GM19397 (cell line): ENCODE results near the gene CAMSAP1.
"Not testable (repeated sequence)": the region's sequence is repeated elsewhere in the genome, so short reads cannot be mapped to it uniquely, and the experiment has no call there.

Source experiments
- ATAC-seq: cut with Tn5 transposase; IDR thresholded peaks from one replicate; pipeline ENCODE4 v1.9.1; 2021; ENCODE audit warnings: mild to moderate bottlenecking, moderate library complexity; ENCODE audit not compliant: unreplicated experiment

CAMSAP1 gene

GRCh38 chr9:135901031-135901758 lies 6.2 kb downstream of the CAMSAP1 start:
- ATAC-seq = no peak

DNA sequence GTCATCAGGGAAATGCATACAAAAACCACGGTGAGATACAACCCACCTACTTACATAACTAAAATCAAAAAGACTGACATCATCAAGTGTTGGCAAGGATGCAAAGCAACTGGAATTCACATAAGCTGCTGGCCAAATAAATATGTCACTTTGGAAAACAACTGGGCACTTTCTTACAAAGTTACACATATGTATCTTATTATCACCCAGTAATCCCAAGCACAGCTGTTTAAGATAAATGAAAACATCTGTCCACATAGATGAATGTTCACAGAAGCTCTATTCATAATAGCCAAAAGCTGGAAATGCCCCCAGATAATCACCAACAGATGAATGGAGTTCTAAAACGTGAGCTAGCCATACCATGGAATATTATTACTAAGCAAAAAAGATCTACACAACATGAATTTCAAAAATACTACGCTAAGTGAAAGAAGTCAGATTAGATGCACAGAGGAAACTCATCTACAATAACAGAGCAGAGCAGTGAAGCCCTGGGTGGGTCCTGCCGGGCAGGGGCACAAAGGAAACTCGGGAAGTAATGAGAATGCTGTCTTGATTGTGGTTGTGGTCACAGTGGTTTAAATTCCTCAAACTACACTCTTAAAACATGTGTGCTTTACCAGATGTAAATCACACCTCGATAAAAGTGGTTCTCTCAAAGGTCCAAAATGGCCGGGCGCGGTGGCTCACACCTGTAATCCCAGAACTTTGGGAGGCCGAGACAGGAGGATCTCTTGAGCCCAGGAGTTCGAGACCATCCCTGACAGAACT lies 8.5 kb downstream of the CAMSAP1 start:
- ATAC-seq = no peak

DNA sequence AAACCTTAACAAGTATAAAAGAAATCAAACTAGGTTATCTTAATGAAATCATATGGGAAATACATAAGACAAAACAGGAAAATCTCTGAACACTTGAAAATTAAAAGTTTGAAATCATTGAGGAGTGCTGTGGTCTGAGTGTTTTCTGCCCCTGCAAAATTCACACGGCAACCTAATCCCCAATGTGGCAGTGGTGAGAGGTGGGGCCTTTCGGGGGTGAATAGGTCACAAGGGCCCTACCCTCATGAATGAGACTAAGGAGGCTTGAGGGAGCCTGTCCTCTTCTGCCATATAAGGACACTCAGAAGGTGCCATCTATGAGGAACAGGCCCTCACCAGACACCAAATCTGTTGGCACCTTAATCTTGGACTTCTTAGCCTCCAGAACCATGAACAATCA lies 10.7 kb downstream of the CAMSAP1 start:
- no peak for ATAC-seq

DNA sequence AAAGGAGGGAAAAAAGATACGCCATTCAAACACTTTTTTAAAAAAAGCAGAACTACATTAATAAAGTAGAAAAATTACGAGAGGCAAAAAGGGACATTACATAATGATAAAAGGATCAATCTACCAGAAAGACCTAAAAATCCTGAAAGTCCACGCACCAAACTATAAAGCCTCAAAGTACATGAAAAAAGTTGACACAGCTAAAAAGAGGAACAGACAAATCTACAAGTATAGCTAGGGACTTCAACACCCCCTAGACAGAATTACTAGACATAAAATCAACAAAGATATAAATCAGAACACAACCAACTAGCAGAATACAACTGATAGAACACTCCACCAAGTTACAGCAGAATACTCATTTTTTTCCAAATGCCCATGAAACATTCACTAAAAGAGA lies 11.1 kb downstream of the CAMSAP1 start:
- ATAC-seq = no peak

- no peak for ATAC-seq
Measured at GRCh38 chr9:135895202-135895848, 12.0 kb downstream of the CAMSAP1 start.

DNA sequence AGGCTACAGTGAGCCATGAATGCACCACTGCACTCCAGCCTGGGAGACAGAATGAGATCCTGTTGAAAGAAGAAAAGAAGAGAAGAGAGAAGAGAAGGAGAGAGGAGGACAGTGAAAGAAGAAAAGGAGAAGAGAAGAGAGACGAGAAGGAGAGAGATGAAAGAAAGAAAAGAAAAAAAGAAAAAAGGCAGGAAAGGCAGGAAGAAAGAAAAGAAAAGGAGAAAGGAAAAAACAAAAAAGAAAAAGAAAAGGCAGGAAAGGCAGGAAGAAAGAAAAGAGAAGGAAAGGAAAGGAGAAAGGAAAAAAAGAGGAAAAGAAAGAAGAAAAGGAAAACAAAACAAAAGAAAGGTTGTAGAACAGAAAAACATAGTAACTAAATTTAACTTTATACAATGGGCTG lies 14.2 kb downstream of the CAMSAP1 start:
- no peak for ATAC-seq

GRCh38 chr9:135892327-135892726 lies 15.0 kb downstream of the CAMSAP1 start:
- ATAC-seq = not testable (repeated sequence)

- ATAC-seq = no peak
Measured at GRCh38 chr9:135891027-135891631, 16.2 kb downstream of the CAMSAP1 start.

DNA sequence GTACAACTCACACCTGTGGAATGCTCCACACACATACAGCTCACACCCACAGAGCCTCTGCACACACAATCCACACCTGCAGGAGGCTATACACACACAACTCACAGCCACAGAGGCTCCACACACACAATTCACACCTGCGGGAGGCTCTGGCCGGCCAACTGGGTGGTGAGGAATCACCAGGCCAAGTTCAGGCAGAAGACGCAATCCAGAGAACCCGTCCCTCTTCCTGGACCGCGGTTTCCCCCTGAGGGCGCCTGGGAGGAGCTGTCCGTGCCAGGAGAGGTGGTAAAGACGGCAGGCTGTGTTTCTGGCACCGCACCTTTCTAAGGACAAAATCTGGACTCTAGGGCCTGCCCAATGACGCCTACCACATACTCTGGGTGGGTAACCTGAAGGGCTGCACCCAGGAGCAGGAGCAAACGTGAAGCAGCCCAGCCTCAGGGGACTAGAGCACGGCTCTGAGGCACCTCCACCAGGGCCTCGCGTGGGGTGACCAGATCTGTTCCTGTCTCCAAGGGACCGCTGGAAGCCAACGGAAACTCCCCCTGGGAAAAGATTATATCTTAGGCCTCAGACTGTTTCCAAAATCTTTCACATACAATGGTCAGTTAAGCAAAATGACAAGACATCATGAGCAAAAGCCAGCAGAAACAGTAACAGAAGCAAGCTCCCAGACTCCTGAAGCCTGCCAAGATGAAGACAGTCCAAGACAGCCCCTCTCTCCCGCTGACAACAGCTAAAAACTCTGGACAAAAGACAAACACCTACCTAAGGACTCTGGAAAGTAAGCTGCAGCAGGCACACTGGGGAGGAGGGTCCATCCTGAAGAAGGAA lies 16.9 kb downstream of the CAMSAP1 start:
- ATAC-seq = no peak

DNA sequence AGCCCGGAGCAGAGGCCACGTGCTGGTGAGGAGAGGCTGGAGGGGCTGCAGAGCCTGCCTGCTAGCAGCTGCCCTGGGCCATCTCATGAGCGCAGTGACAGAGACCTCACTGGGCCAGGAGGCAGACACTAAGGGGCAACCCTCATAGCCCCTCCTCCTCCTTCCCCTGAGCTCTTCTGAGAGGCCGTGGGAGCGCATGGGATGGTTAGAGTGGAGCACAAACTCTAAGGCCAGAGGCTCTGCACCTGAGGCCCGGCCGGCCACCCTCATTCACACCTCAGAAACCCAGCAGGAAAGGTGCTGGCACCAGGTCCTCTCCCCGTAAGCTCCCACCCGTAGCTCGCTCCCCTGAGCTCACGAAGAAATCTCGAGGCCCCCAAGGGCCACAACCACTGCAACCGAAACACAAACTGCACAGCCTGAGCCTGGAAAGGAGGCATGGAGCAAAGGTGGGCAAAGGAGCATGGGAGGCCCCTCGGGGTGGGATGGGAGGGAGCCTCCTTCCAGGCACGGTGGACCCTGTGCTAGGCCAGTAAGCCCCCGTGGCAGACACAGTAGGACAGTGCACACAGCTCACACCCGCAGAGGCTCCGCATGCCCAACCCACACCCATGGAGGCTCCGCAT lies 17.7 kb downstream of the CAMSAP1 start:
- no peak for ATAC-seq

DNA sequence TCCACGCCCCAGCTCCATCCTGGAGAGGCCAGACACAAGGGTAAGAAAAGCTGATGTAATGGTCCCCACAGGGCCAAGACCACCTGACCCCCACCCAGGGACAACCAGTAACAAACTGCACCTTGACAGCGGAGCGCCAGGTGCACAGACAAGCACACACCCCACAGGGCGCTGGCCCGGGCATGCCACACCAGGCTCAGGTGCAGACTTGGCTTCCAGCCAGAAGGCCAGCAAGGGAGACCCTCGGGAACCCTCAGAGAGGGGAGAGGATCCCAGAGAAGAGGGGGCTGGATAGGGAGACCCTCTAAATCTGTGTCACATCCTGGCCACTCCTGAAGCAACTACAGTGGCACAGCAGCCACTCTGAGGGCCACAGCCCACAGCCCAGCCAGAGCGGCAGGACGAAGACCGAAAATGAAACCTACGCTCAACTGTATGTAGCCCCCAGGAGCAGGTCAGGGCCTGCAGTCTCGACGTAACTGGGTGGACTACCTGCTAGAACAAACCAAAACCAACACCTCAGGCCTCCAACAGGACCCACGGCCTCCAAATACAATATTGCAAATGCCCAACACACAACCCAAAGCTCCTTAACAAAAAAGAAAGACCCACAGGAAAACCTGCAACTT lies 18.5 kb downstream of the CAMSAP1 start:
- ATAC-seq = no peak

DNA sequence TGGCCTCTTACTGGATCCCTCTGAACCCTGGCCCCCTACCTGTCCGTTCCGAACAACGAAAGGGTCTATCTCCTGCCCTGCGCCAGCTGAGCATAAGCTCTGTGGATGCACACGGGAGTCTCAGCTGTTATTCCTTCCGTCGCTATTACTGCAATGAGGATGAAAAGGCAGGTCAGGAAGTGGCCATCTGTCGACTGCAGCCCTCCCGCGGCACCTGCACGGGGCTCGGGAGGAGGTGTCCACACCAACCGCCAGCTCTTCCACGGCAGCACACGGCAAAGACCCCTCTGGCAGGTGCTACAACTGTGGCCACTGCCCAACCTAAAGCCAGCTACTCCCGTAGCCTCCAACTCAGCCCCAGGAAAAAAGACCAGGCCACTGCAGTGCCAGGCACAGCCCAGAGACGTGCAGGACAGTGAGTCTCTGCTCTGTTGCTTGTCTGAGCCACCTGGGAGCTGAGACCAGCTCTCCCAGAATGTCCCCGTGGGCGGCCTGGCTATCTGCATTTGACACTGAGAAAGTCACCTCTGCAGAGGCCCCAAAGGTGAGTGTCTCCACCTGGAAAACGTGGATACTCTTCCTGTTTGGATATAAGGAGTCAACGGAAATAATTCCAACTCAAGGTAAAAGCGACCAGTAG lies 19.1 kb downstream of the CAMSAP1 start:
- no peak for ATAC-seq

- ATAC-seq = peak; percentile 66
Measured at GRCh38 chr9:135887585-135888050, 19.7 kb downstream of the CAMSAP1 start.

DNA sequence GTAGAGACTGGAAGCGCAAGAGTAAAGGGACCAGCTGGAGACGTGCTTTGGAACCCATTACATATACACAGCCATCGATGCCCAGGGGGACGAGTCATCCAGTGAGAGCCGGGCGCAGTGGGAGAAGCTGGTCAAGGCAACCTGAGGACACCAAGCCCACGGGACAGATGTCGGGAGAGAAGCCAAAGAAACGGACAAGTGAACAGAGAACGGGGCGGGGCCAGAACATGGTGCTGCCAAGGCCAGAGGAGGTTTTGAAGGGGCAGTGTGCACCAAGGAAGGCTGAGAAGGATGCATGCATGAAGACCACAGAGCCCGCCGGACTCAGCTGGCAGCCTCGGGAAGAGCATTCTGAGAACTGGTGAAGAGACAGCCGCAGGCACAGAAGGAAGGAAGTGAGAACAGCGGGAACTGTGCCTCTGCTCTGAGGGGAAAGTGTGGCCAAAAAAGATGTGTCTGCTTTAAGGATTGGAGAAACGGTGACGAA lies 20.3 kb downstream of the CAMSAP1 start:
- no peak for ATAC-seq

GRCh38 chr9:135886147-135886981 lies 21.0 kb downstream of the CAMSAP1 start:
- no peak for ATAC-seq

- ATAC-seq = no peak
Measured at GRCh38 chr9:135885100-135885853, 22.1 kb downstream of the CAMSAP1 start.

DNA sequence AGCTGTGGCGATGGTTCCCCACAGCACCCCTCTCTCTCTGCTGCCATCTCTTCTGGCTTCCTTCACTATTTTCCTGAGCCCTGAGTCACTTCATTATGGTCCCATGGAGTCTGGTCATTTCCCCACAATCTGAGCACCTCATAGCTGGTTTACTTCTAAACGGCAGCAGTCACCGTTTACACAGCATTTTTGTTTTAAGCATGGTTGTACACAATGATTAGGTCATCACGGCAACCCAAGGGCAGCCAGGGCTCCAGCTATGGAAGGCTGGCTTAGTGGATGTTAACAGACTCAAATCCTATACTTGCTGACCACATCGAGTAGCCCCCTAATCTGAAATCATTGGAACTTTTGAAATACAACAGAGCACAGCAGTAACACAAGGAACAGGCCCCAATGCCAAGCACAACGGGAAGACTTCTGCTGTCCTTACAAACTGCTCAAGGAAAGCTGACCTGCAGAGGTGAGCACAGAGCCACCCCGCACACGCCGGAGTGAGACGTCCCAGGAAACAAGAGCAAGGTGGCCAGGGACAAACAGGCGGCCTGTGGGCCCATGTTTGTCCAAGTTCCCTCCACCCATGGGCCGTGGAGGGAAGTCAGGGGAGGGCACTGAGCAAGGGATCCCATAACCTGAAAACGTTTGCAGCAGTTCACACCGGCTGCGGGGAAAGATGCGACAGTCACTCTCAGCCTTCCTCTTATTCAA lies 22.9 kb downstream of the CAMSAP1 start:
- ATAC-seq = no peak
